ENCODE measurements around the gene PTPRN2. TPM values are rescaled to one million over a fixed set of nuclear protein-coding genes. Genes with fewer than 3 reads are reported as not detected.

Gene PTPRN2
- total and polyA plus RNA-seq, 2 donors (not counting 1 experiment from before 2014, with no cell fraction given) = 0.54 to 1.2 TPM

DNA sequence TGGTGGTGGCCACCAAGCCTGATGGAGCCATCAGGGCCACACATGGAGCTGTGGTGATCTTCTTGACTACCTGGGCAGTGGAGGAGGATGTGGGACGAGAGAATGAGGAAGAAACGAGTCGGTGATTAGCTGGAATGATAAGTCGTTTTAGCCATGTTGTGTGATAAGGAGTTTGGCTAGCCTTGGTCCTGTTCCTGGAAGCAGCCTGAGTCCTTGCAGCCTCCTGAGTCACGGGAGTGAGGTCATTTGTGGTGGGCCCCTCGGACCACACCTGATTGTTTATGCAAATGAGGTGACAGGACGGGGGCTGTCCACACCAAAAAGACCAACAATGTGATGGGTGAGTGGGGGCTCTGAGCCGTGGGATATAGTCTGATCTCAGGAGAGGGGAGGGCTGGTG, 554.4 kb downstream of the PTPRN2 start:
- Histone ChIP-seq H3K36me3 (ENCODE audit: control insufficient read depth, insufficient read depth, low read length) (no peaks in the 10 kb centered on the region), H3K9ac (ENCODE audit: insufficient read depth, low read length) (no peak overlapping the region), H3K27ac (ENCODE audit: insufficient read depth, low read length) (no peak overlapping the region), H3K27me3 (ENCODE audit: control insufficient read depth, insufficient read depth, low read length) (no peaks in the 10 kb centered on the region), H3K9me3 (ENCODE audit: control insufficient read depth, insufficient read depth, low read depth, low read length) (no peaks in the 10 kb centered on the region), H3K4me1 (ENCODE audit: control insufficient read depth, extremely low read depth, insufficient read depth, low read length) (no peaks in the 10 kb centered on the region), H3K4me3 (replicated peaks in 1 of 4; ENCODE audit: control extremely low read depth in 1 of 4, insufficient read depth in 1 of 4, low read depth in 3 of 4, low read length in 4 of 4) (no peak overlapping the region), H3K4me2 (ENCODE audit: extremely low read depth, insufficient read depth, low read length) (no peak overlapping the region), H3K79me2 (ENCODE audit: control insufficient read depth, insufficient read depth, low read length) (no peaks in the 10 kb centered on the region), H2AFZ (ENCODE audit: low read length) (no peak overlapping the region), H4K20me1 (ENCODE audit: control insufficient read depth, extremely low read depth, insufficient read depth, low read length) (no peaks in the 10 kb centered on the region)
- TF ChIP-seq CTCF (conservative IDR thresholded peaks at IDR 0.05 in 1 of 2, IDR thresholded peaks at IDR 0.05 in 1 of 2; ENCODE audit: low read depth in 1 of 2, low read length in 2 of 2) (no peak), EZH2 (IDR thresholded peaks at IDR 0.05; ENCODE audit: low read length, missing control alignments) (no peak)
- no peak for DNase-seq (ENCODE audit: low read depth in 2 of 2)

- no peak overlapping the region for H3K9ac ChIP-seq (ENCODE audit: insufficient read depth, low read length)
- no peak overlapping the region for H3K27ac ChIP-seq (ENCODE audit: insufficient read depth, low read length)
- no peak for TF ChIP-seq EZH2 (IDR thresholded peaks at IDR 0.05; ENCODE audit: low read length, missing control alignments)
- no peaks in the 10 kb centered on the region for H3K36me3 ChIP-seq (ENCODE audit: control insufficient read depth, insufficient read depth, low read length)
- no peaks in the 10 kb centered on the region for H3K9me3 ChIP-seq (ENCODE audit: control insufficient read depth, insufficient read depth, low read depth, low read length)
- H3K4me3 ChIP-seq (replicated peaks in 1 of 4; ENCODE audit: control extremely low read depth in 1 of 4, insufficient read depth in 1 of 4, low read depth in 3 of 4, low read length in 4 of 4) = no peak overlapping the region
- no peak overlapping the region for H2AFZ ChIP-seq (ENCODE audit: low read length)
- no peak for DNase-seq (ENCODE audit: low read depth in 2 of 2)
- H3K4me1 ChIP-seq (ENCODE audit: control insufficient read depth, extremely low read depth, insufficient read depth, low read length) = no peaks in the 10 kb centered on the region
- no peaks in the 10 kb centered on the region for H3K79me2 ChIP-seq (ENCODE audit: control insufficient read depth, insufficient read depth, low read length)
- no peak overlapping the region for H3K4me2 ChIP-seq (ENCODE audit: extremely low read depth, insufficient read depth, low read length)
- no peaks in the 10 kb centered on the region for H4K20me1 ChIP-seq (ENCODE audit: control insufficient read depth, extremely low read depth, insufficient read depth, low read length)
- no peaks in the 10 kb centered on the region for H3K27me3 ChIP-seq (ENCODE audit: control insufficient read depth, insufficient read depth, low read length)
Observed at GRCh38 chr7:158032561-158033115, 555.0 kb downstream of the PTPRN2 start.

DNA sequence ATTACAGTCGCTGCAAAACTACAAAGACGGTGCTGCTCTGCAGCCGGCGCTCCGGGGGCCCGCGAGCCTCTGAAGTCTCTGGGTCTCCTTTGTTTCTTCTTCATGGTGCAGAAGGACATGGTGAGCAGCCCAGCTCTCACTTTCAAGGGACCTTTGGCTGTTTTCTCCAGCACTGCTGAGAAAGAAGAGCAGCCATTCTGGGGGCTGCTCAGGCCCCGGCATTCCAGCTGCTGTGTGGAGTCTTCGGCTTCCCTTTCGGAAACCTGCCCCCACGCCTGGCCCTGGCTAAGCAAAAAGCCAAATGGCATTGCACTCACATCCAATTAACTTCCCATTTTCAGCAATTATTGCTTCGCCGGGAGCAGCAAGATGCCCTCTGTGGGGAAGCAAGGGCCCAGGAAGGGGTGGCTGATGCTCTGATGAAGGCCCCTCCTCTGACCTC, 555.7 kb downstream of the PTPRN2 start:
- H4K20me1 ChIP-seq (ENCODE audit: control insufficient read depth, extremely low read depth, insufficient read depth, low read length) = no peaks in the 10 kb centered on the region
- H3K27ac ChIP-seq (ENCODE audit: insufficient read depth, low read length) = no peak overlapping the region
- no peak for TF ChIP-seq CTCF (conservative IDR thresholded peaks at IDR 0.05 in 1 of 2, IDR thresholded peaks at IDR 0.05 in 1 of 2; ENCODE audit: low read depth in 1 of 2, low read length in 2 of 2)
- TF ChIP-seq EZH2 (IDR thresholded peaks at IDR 0.05; ENCODE audit: low read length, missing control alignments) = no peak
- H3K9ac ChIP-seq (ENCODE audit: insufficient read depth, low read length) = no peak overlapping the region
- H3K79me2 ChIP-seq (ENCODE audit: control insufficient read depth, insufficient read depth, low read length) = no peaks in the 10 kb centered on the region
- H3K4me3 ChIP-seq (replicated peaks in 1 of 4; ENCODE audit: control extremely low read depth in 1 of 4, insufficient read depth in 1 of 4, low read depth in 3 of 4, low read length in 4 of 4) = no peak overlapping the region
- H3K9me3 ChIP-seq (ENCODE audit: control insufficient read depth, insufficient read depth, low read depth, low read length) = no peaks in the 10 kb centered on the region
- H3K4me2 ChIP-seq (ENCODE audit: extremely low read depth, insufficient read depth, low read length) = no peak overlapping the region
- H3K36me3 ChIP-seq (ENCODE audit: control insufficient read depth, insufficient read depth, low read length) = no peaks in the 10 kb centered on the region
- DNase-seq (ENCODE audit: low read depth in 2 of 2) = no peak
- no peaks in the 10 kb centered on the region for H3K27me3 ChIP-seq (ENCODE audit: control insufficient read depth, insufficient read depth, low read length)
- H3K4me1 ChIP-seq (ENCODE audit: control insufficient read depth, extremely low read depth, insufficient read depth, low read length) = no peaks in the 10 kb centered on the region
- H2AFZ ChIP-seq (ENCODE audit: low read length) = no peak overlapping the region

All from fibroblast of lung (primary cell).